Endothelial cell of umbilical vein (primary cell): ENCODE data around the gene DENND4B. TPM values are rescaled to one million over a fixed set of nuclear protein-coding genes. Genes with fewer than 3 reads are reported as not detected.

Experiments used
- BruUV-seq: library from RNA; stranded (reverse); fragments of 400-500 nt; replicated peaks from 2 replicates; lab custom pipeline; 2021; lab: Mats Ljungman, UMichigan
- CTCF ChIA-PET: fragments of 300-600, 350-600 bp; sonication (Branson Sonifier 250); formaldehyde crosslinking; loops from one replicate; lab custom pipeline; 2021; ENCODE audit warnings: antibody characterized with exemption, inconsistent platforms; lab: Charles Lee
- POLR2A ChIA-PET: fragments of 300-600, 350-600 bp; sonication (Branson Sonifier 250); formaldehyde crosslinking; loops from one replicate; lab custom pipeline; 2021; ENCODE audit warnings: antibody characterized with exemption, inconsistent platforms; lab: Charles Lee
- DNase-seq: peaks from one replicate; pipeline ENCODE4 v3.0.0-alpha.2; 2011; ENCODE audit warnings: low read depth, low spot score
- FAIRE-seq: peaks from 2 replicates; lab custom pipeline; 2011; peaks lifted over from hg19 to GRCh38; lab: Jason Lieb, UNC
- H2AFZ ChIP-seq: 2 replicates; pipeline ENCODE4 v1.6.0; 2012; ENCODE audit warnings: low read depth, low read length, control low read depth, inconsistent platforms
- H3K27ac ChIP-seq: 2 replicates; pipeline ENCODE4 v1.5.1; 2011; ENCODE audit warnings: low read depth, mild to moderate bottlenecking, control low read depth, low read length, moderate library complexity; ENCODE audit not compliant: insufficient read depth
- H3K27me3 ChIP-seq, 2 experiments: 2 replicates each; pipeline versions ENCODE4 v1.6.0 to v1.6.1; 2011; ENCODE audit warnings: low read length in 2 of 2, mixed read lengths in 1 of 2; ENCODE audit not compliant: control insufficient read depth in 2 of 2, insufficient read depth in 2 of 2
- H3K36me3 ChIP-seq, 2 experiments: 2 replicates in 1 of 2; 3 replicates in 1 of 2; pipeline ENCODE4 v1.5.1; 2011; ENCODE audit warnings: low read length in 2 of 2, mild to moderate bottlenecking in 1 of 2, moderate library complexity in 1 of 2; ENCODE audit not compliant: control insufficient read depth in 2 of 2, insufficient read depth in 2 of 2; ENCODE audit errors: extremely low read depth in 1 of 2
- H3K4me1 ChIP-seq: 3 replicates; pipeline ENCODE4 v1.5.1; 2011; ENCODE audit warnings: mild to moderate bottlenecking, low read length; ENCODE audit not compliant: control insufficient read depth, insufficient read depth; ENCODE audit errors: extremely low read depth
- H3K4me2 ChIP-seq: 2 replicates; pipeline ENCODE4 v1.6.1; 2011; ENCODE audit warnings: low read length, control low read depth, mixed read lengths; ENCODE audit not compliant: insufficient read depth
- H3K4me3 ChIP-seq, 3 experiments: fragments of 200-600 bp in 1 of 3; sonication (generic), shearing (Covaris generic) in 1 of 3; replicated peaks in 1 of 3; 2 replicates each; pipeline ENCODE4 v1.5.1; 2011 to 2016; ENCODE audit warnings: control low read depth in 3 of 3, low read length in 3 of 3, mild to moderate bottlenecking in 2 of 3, inconsistent platforms in 1 of 3, low read depth in 1 of 3, moderate library complexity in 1 of 3; ENCODE audit not compliant: insufficient read depth in 1 of 3
- H3K79me2 ChIP-seq: 2 replicates; pipeline ENCODE4 v1.6.0; 2012; ENCODE audit warnings: low read length, inconsistent platforms; ENCODE audit not compliant: control insufficient read depth, insufficient read depth
- H3K9ac ChIP-seq: replicated peaks from 2 replicates; pipeline ENCODE3; 2011; ENCODE audit warnings: low read length, control low read depth; ENCODE audit not compliant: insufficient read depth; ENCODE audit errors: extremely low read depth
- H3K9me1 ChIP-seq: replicated peaks from 3 replicates; pipeline ENCODE4 v1.6.0; 2011; ENCODE audit warnings: mild to moderate bottlenecking, low read length; ENCODE audit not compliant: control insufficient read depth, insufficient read depth; ENCODE audit errors: extremely low read depth
- H3K9me3 ChIP-seq: replicated peaks from 2 replicates; pipeline ENCODE4 v1.5.1; 2012; ENCODE audit warnings: low read length, inconsistent platforms; ENCODE audit not compliant: control insufficient read depth, insufficient read depth
- H4K20me1 ChIP-seq: replicated peaks from 2 replicates; pipeline ENCODE3; 2011; ENCODE audit warnings: mild to moderate bottlenecking, low read length; ENCODE audit not compliant: control insufficient read depth, insufficient read depth; ENCODE audit errors: extremely low read depth
- EZH2 ChIP-seq: IDR thresholded peaks from 2 replicates; pipeline ENCODE4 v1.6.1; 2012; ENCODE audit warnings: borderline replicate concordance, low read depth, mild to moderate bottlenecking, moderate library complexity, low read length, inconsistent platforms; ENCODE audit not compliant: severe bottlenecking
- FOS ChIP-seq: IDR thresholded peaks from 2 replicates; pipeline ENCODE4 v1.6.1; 2011; ENCODE audit warnings: mild to moderate bottlenecking, low read length, moderate library complexity, borderline replicate concordance; ENCODE audit not compliant: insufficient read depth
- GATA2 ChIP-seq: IDR thresholded peaks from 2 replicates; pipeline ENCODE4 v1.7.0; 2011; ENCODE audit warnings: low read depth, mild to moderate bottlenecking, moderate library complexity, mixed read lengths, low read length; ENCODE audit not compliant: insufficient read length, insufficient read depth
- JUN ChIP-seq: IDR thresholded peaks from 2 replicates; pipeline ENCODE4 v1.6.1; 2011; ENCODE audit warnings: borderline replicate concordance, low read depth; ENCODE audit not compliant: insufficient read length, insufficient read depth
- MYC ChIP-seq: IDR thresholded peaks from one replicate; pipeline ENCODE4 v1.6.1; 2011; ENCODE audit warnings: mild to moderate bottlenecking, low read depth, low read length
- POLR2A ChIP-seq: IDR thresholded peaks from 2 replicates; pipeline ENCODE4 v1.6.1; 2012; ENCODE audit warnings: low read depth, mild to moderate bottlenecking, control low read depth, low read length
- POLR2AphosphoS5 ChIP-seq: IDR thresholded peaks from 2 replicates; pipeline ENCODE4 v1.6.1; 2012; ENCODE audit warnings: low read depth, mild to moderate bottlenecking, control low read depth, low read length, moderate library complexity; ENCODE audit not compliant: insufficient read depth
- dilution Hi-C: fragments of 300-500 bp; cut with MboI; formaldehyde crosslinking; loops from one replicate; pipeline ENCODE4 v1.15.0; 2019; ENCODE audit warnings: low sequenced_read_pairs; ENCODE audit not compliant: extremely low pct_ligation_motif_present
- intact Hi-C: fragments of 100-400 bp; cut with micrococcal nuclease; formaldehyde crosslinking; loops from one replicate; pipeline ENCODE4 v1.10.0; 2022
- polyA plus RNA-seq, 4 experiments: library from polyadenylated mRNA; depleted of rRNA in 3 of 4; stranded (reverse) in 3 of 4; unstranded in 1 of 4; fragments of >200 nt; gene quantifications; 2 replicates each; pipeline versions ENCODE4 v1.2.1 to v1.2.3, GENCODE V29; 2011 to 2012; ENCODE audit warnings: missing spikeins in 1 of 4
- total RNA-seq: library from RNA; stranded (reverse); gene quantifications from 2 replicates; pipeline ENCODE4 v1.2.3, GENCODE V29; 2021
- TF ChIP-seq, protein P1 (sequence below), 2 donors: IDR thresholded peaks; 1 replicate in 1 of 2; 2 replicates in 1 of 2; pipeline ENCODE4 v1.5.1; 2011; ENCODE audit warnings: low read length in 2 of 2, mild to moderate bottlenecking in 2 of 2, moderate library complexity in 2 of 2, control low read depth in 1 of 2, inconsistent platforms in 1 of 2, low read depth in 1 of 2; ENCODE audit not compliant: insufficient read depth in 1 of 2; ENCODE audit errors: extremely low read depth in 1 of 2
- TF ChIP-seq, protein P2 (sequence below): IDR thresholded peaks from 2 replicates; pipeline ENCODE4 v1.6.1; 2011; ENCODE audit not compliant: insufficient read depth, insufficient read length

DENND4B gene
- total and polyA plus RNA-seq, 2 donors (not counting 3 experiments of a cell fraction or from before 2014, with no cell fraction given) = 35.6 to 57.8 TPM

GRCh38 chr1:153907134-153907533 lies 39.4 kb downstream of the DENND4B start:
- Histone ChIP-seq H3K9me3 (no peaks in the 10 kb centered on the region), H3K4me2 (no peak overlapping the region), H3K27ac (no peak overlapping the region), H3K36me3 (peaks cover 0 to 2% of the 10 kb centered on the region in 2 experiments), H3K9ac (no peak overlapping the region), H4K20me1 (peaks cover 6% of the 10 kb centered on the region), H3K4me3 (no peak overlapping the region), H2AFZ (no peak overlapping the region), H3K4me1 (no peaks in the 10 kb centered on the region), H3K9me1 (no peaks in the 10 kb centered on the region), H3K79me2 (peaks cover 89% of the 10 kb centered on the region), H3K27me3 (no peaks in the 10 kb centered on the region)
- TF ChIP-seq EZH2 (no peak), MYC (no peak), JUN (no peak), POLR2AphosphoS5 (no peak), GATA2 (no peak), FOS (no peak), POLR2A (no peak)
- TF ChIP-seq, protein P1, sequence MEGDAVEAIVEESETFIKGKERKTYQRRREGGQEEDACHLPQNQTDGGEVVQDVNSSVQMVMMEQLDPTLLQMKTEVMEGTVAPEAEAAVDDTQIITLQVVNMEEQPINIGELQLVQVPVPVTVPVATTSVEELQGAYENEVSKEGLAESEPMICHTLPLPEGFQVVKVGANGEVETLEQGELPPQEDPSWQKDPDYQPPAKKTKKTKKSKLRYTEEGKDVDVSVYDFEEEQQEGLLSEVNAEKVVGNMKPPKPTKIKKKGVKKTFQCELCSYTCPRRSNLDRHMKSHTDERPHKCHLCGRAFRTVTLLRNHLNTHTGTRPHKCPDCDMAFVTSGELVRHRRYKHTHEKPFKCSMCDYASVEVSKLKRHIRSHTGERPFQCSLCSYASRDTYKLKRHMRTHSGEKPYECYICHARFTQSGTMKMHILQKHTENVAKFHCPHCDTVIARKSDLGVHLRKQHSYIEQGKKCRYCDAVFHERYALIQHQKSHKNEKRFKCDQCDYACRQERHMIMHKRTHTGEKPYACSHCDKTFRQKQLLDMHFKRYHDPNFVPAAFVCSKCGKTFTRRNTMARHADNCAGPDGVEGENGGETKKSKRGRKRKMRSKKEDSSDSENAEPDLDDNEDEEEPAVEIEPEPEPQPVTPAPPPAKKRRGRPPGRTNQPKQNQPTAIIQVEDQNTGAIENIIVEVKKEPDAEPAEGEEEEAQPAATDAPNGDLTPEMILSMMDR (IDR thresholded peaks at IDR 0.05; ENCODE audit: extremely low read depth in 1 of 2, insufficient read depth in 1 of 2, low read depth in 1 of 2, low read length in 2 of 2) = no peak
- TF ChIP-seq, protein P2, sequence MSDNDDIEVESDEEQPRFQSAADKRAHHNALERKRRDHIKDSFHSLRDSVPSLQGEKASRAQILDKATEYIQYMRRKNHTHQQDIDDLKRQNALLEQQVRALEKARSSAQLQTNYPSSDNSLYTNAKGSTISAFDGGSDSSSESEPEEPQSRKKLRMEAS = no peak
- CTCF ChIA-PET = no interaction called here
- BruUV-seq = no TSS peak
- DNase-seq (no peak), FAIRE-seq (no peak)
- intact Hi-C loops (no loop called here), dilution Hi-C loops (no loop called here)
- POLR2A ChIA-PET = no interaction called here
